UCSD-AML1 (cell line): ENCODE results near the gene TMC8.

Experiments
- DNase-seq: peaks from one replicate; lab custom pipeline; 2025; ENCODE audit not compliant: unreplicated experiment; lab: John Stamatoyannopoulos, UW

The TMC8 gene

DNA sequence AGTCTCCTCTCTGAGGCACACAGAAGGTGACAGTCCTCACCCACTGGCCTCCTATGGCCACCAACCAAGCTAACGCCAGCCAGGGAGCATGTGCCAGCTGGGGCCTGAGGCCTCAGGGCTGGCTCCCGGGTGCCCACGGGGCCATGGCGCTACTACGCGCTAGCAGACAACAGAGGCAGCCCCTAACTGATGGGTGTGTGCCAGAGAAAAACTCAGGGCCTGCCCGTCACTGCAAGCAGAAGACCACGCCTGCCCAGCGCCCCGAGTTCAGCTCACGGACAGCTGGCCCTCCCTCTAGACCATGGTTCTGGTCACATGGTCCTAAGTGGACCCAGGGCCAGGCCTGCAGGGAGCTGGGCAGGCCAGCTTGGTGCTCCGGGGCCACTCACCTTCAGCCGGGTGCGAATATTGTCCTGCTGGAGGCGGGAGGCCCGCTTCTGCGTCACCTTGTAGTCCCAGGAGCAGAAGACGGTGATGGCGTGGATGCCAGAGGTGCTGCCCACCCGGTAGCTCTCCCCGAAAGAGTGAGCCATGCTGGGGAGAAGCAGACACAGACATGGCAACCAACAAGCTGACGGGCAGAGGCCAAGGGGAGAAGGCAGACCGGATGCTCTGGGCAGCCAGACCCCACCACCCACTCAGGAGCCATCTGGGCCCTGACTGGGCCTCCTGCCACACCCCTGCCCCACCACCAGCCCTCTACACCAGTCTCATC lies 8.2 kb upstream of the TMC8 start:
- no peak for DNase-seq

DNA sequence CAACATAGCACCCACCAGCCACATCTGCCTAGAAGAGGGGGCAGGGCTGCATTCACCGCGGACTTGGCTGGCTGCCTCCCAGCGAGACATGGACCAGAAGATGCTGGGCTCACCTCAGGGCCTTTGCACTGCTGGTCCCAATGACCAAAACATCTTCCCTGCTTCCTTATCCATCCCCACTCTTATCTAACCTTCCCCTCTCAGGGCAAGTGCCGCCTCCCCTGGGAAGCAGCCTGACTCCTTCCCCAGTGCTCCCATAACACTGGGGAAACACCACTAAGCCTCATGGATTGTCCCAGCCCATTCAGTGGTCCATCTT lies 7.7 kb upstream of the TMC8 start:
- DNase-seq: no peak

DNA sequence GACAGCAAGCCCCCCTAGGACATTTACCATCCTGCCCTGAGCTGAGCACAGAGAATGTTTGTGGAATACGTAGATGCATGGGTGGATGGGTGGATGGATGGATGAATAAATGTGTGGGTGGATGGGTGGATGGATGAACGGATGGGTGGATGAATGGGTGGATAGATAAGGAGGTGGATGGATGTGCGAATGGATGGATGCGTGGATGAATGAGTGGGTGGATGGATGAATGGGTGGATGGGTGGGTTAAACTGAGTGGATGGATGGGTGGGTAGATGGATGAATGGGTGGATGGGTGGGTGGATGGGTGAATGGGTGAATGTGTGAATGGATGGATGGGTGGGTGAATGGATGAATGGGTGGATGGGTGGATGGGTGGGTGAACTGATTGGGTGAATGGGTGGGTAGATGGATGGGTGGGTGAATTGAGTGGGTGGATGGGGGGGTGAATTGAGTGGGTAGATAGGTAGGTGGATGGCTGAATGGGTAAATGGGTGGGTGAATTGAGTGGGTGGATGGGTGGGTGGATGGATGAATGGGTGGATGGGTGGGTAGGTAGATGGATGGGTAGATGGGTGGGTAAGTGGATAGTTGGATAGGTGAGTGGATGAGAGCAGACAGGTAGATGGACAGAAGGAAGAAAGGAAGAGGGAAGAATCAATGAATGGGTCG lies 7.2 kb upstream of the TMC8 start:
- DNase-seq: no peak

DNA sequence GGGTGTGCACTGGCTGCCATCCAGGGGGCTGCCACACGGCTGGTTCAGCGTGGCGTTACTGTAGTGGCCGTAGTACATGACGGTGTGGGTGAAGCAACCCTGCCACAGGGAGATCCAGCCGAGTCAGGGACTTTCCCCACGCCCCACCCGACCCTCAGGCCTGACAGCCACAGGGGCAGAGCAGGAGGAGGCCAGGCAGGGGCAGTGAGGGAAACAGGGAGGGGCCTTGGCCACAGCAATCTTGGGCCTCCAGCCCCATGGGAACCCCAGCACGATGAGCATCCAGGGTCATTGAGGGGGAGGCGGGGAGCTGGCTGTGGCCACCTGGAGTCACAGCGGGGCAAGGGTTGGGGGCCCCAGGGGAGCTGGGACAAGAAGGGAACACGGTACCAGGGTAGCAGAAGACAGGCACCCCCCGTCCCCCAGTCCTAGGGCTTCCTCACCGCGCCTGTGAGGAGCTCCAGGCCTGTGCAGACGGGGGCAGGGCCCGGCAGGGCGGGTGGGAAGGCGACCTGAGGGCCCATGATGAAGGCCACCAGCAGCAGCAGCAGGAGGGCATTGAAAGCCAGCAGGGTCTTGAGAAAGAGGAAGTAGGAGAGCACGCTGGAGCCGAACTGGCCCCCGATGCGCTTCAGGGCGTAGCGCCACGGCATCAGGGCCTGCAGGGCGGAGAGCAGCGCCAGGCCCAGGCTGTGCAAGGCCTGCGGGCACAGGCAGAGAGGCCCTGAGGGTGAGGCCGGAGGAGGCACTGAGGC lies 6.3 kb upstream of the TMC8 start:
- DNase-seq: peak; percentile 34

DNA sequence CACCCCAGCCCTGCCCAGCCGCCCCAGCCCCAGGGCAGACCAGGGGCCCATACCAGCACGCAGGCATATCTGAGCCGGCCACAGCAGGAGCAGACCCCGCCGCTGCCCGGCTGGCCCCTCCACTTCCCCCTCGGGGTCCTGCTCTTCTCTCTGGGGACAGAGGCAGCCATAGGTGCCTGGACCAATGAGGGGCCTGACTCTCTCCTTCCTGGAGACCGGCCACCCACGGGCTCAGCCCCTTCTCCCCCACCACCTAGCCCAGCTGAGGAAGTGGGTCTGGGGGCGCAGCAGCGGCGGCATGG lies 5.8 kb upstream of the TMC8 start:
- DNase-seq: no peak

DNA sequence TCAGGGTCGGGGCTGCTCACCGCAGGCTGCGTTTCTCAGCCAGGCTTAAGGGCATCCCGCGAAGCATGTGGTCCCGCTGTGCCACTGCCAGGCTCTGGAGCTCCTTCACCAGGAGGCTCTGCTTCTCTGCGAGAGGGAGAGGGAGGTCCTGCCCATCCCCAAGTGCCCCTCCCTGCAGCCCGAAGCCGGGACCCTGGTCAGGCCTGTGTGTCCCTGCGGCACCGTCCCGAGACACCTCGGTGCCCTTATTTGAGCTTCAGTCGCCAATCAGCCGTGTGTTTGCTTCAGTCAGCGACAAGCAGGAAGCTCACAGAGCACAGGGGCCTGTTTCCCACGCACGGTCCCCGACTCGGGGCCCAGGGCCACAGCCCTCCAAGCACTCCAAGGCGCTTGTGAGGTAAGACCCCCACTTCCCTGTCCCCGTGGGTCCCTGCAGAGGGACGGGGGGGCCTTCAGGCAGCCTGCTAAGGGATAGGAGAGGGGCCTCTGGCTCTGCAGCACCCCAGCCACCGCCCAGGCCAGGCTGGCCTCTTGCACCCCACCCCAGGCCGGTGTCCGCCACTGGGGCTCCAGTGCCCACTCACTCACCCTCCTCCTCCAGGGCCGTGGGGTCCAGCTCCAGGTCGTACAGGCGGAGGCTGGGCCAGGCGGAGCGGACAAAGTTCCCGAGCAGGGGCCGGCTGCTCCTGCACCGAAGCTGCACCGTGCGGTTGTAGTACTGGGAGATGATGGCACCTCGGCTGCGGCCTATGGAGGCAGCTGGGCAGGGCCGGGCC lies 5.2 kb upstream of the TMC8 start:
- DNase-seq: no peak

DNA sequence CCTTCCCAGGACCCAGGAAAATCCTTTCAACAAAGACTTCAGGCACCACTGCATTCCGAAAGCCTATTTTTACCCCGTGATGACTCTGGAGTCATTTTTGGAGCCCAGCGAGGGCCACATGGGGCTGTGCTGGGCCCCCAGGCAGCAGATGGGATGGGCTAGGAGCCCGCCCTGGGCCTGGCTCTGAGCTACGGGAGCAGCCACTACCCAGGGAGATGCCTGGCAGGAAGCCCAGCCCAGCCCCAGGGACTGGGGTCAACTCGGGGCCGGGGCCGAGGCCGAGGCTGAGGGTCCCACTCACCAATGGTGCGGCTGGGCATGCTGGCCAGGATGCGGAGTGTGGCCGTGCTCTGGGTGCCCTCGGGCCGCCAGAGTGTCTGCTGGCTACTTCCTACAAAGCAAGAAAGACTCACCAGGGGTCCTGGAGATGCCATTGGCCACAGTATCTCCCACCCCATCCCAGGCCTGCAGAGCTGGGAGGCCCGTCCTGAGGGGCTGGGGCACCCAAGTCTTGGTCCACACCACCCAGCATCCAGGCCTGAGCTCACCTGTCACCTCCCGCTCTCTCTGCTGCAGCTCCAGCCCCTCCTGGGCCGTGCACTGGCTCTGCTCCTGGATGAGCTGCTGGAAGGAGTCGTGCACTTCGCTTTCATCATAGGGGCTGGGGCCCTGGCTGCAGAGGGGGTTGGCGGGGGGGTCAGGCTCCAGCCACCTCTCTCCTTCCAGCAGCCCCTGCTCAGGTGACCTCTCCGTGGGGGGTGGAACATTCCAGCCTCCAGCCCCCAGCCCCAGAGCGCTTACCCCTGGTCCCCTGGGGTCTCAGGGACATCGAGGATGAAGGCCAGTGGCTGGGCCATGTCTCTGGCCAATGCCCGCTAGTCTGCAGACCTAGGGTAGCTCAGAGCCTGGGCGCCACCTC lies 4.3 kb upstream of the TMC8 start:
- DNase-seq: no peak

DNA sequence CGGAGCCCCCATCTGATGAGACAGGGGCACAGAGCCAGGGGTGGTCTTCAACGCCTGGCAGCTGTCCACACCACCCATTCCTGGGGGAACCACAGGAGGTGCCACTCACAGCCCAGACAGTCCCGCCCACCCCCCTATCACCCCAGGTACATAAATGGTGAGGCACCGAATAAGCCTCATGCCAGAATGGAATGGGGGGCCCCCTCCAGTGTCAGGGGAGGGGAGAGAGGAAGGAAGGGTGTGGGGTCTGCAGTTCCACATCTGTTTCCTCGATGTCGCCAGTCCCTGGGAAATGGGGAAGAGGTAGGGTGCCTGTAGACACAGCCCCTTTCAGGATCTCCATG lies 3.7 kb upstream of the TMC8 start:
- no peak for DNase-seq

DNA sequence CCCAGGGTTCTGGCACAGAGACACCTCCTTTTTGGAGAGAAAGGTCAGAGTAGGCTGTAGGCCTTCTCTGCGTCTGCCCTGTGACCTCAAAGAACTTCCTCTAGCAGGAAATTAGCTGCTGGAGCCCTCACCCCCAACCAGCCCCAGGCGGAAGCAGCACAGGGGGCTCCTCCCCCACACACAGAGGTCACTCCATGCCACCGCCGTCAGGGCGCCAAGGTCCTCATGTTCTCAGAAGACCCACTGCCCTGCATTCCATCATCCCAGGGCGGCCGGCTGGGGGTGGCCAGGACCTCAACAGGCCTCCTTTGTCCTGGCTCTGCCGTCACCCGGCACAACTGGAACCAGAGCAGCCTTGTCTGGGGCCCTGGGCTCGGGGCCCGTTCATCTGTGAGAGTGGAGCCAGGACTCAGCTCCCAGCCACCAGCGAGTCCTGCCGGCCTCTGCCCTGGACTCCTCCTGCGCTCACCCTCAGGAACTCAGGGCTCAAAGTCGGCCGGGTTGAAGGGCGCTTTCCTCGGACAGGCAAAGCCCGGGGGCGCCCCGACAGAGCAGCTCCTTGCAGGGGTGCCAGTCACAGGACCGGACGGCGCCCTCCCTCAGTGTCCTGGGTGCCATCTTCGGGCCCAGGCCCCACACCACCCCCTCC lies 3.2 kb upstream of the TMC8 start:
- peak; percentile 87 for DNase-seq

DNA sequence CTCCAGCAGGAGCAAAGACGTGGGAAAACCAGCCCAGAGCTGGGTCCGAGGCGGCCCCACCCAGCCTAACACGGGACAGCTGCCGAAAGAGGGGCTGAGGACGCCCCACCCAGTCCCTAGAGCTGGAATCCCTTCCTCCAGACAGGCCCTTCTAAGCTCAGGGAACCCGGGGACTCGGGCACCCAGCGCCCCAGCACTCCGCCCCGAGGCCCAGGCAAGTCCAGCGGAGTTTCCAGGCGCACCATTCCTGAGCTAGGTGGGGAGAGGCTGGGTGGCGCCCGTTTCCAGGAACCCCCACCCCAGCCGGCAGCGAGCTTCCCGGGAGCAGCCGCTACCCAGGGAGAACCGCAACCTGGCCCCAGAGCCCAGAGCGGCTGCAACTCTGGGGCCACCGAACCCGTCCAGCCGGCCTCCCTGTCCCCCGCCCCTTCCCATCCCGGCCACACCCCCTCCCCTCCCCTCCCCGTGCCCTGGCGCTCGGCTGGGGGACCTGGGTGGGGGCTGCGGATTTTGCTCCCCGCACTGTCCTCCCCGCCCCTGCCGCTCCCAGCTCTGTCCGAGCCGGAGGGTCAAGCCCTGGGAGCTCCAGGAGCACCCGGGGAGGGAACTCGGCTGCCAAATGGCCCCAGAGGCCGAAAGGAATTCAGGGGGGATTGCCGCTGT lies 2.6 kb upstream of the TMC8 start:
- DNase-seq: peak; percentile 65

DNA sequence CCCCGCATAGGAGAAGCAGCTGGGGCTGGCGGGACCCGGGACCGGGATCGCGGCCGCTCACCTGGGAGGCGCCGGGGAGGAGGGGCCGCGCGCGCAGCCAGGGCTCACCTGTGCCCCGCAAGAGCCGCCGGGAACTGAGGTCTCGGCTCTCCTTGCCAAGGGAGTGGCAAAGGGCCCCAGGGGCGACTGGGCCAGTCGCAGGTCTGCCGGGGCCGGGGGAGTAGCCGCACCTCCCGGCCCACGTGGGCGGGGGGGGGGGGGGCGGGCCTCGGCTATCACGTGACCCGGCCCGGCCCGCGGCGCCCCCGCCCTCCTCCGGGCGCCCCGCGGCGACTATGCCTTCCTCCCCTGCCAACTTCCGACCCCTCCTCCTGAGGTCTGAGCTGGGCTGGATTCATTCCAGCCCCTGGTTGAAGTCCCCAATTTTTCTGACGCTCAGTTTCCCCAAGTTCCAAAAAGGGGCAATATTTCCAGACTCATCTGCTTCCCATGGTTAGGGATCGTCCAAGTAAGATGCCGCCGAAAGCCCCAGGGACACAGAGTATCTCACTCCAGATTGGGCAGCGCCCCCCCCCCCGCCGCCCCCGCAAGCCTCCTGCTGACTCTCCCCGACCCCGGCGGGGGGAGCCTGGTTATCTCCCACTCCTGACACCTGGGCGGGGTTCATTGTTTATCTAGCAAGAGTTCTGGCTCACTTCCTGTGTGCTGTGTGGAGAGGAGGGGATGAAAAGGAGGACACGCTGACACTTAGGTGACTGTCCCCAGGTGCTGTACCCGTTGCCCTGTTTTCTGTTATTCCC lies 1.8 kb upstream of the TMC8 start, which contains the start of gene TMC6:
TMC6 (minus strand) TSS at position 205 of the 800 bp plus-strand sequence. CDS start 1,923 bp downstream, outside the sequence.
- DNase-seq: peak; percentile 87

DNA sequence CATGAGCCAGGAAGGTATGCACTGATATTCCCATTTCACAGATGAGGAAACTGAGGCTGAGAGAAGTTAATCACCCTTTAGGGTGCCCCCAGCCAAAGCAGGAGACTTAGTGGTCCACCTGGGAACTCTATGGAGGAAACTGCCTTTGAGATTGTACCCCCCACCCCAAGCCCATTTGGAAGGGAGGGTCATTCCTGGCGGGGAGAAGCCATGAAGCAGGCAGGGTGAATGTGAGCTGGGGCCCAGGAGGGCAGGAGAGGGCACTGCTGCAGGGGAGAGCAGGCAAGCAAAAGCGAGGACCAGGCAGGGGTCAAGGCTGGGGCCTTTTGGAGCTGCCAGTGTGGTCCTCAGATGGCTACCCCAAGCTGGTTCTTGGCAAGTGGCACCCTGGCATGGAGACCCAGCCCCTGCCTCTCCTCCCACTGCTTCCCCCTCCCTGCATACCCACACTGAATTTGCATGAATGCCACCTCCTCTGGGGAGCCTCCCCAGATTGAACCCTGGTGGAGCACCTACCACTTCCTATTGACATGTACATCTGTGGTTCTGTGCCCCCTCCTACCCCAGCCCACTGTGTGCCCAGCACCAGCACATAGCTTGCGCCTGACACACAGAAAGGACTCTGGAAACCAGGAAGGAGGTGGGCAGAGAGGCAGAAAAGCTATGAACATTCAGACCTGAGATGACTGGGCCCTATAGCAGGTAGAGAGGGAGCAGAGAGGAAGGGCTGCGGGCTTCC lies 1.1 kb upstream of the TMC8 start:
- DNase-seq: peak; percentile 54

DNA sequence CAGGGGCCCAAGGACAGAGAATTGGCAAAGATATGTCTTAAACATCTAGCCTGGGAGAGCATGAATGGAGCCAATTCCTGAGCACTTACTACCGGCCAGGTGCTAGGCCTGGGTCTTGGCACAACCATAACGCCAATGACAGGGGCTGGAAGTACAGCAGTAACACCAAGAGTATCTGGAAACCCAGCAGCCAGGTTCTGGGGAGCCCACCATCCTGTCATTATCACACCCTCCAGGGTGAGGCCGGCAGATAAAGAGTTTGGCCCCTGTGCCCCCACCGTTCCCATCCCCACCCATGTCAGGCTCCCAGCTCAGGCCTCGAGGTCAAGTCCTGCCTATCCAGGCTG lies 508 bp upstream of the TMC8 start:
- no peak for DNase-seq

DNA sequence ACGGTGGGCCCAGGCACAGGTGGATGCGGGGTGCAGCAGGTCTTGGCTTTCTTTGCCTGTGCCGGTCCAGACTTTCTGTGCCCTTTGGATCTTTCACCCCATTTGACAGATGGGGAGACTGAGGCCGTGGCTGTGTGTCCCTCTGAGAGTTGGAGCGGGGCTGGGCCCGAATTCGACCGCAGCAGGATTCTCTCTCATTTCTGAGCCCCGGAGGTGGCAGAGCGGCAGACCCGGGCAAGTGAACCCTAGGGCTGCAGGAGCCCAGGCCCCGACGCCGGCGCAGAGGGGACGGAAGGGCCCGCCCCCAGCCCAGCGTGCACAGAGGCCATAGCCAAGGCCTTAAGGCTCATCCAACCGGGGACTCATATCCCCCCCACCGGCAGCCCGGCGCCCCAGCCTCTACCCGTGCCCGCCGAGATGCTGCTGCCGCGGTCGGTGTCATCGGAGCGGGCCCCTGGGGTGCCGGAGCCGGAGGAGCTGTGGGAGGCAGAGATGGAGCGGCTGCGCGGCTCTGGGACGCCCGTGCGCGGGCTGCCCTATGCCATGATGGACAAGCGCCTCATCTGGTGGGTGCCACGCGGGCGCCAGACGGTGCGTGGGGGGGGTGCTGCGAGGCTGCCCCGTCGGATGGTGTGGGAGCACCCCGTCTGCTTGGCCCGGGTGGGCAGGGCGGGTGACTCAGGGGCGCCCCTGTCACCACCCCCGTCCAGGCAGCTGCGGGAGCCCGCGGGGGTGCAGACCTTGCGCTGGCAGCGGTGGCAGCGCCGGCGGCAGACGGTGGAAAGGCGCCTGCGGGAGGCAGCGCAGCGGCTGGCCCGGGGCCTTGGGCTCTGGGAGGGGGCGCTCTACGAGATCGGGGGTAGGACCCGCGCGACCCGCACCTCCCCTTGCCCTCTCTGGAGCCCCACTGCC lies 857 bp downstream of the TMC8 start:
- peak; percentile 48 for DNase-seq

DNA sequence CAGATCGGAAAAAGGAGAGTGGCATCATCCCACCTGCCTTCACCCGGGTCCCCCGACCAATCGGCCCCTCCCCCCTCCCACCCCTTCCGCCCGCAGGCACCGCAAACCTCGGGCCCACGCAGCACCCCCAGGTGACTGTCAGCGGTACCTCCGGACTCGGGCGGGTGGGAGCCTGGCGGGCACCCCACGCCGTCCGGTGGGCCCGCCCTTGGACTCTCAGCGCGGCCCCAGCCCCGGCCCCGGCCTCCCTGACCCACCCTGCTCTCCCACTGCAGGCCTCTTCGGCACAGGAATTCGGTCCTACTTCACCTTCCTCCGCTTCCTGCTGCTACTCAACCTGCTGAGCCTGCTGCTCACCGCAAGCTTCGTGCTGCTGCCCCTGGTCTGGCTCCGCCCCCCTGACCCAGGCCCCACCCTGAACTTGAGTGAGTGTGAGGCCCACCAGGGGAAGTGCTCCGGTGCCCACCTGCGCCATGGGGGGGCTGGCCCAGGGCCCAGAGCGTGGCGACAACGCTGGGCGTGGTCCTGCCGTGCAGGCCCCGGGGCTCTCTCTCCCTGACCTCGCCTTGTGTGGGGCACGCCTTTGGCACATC lies 1.6 kb downstream of the TMC8 start:
- DNase-seq: peak; percentile 66

DNA sequence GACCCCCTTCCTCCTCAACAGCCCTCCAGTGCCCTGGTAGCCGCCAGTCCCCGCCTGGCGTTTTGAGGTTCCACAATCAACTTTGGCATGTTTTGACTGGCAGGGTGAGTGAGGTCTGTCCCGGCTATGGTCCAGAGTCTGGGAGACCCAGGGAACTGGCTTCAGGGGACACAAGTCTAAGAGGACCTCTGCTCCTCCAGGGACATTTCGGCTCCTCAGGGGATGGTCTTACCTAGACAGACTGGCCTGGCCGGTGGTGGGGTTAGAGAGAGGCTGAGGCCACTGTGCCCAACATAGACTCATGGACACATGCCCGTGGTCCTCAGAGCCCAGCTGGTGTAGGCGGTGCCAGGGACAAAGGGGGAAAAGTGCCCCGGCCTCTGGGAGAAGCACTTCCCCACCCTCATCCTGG lies 2.2 kb downstream of the TMC8 start:
- no peak for DNase-seq
